Ovary (tissue), 9 donors: ENCODE data around the gene WDR26. TPM values are rescaled to one million over a fixed set of nuclear protein-coding genes. Genes with fewer than 3 reads are reported as not detected.

Source experiments
- DNase-seq, 5 donors: peaks; one replicate each; pipeline ENCODE4 v3.0.0-alpha.2; 2019 to 2020
- H3K27ac ChIP-seq, 2 donors: fragments of 200-600 bp; one replicate each; pipeline versions ENCODE4 v1.5.1 to v1.8.0; 2019 to 2022
- H3K27me3 ChIP-seq: fragments of 200-600 bp; one replicate; pipeline ENCODE4 v1.8.0; 2022
- H3K36me3 ChIP-seq: fragments of 200-600 bp; sonication (generic); one replicate; pipeline ENCODE4 v1.5.1; 2019
- H3K4me1 ChIP-seq: one replicate; pipeline ENCODE4 v1.8.1; 2013; ENCODE audit warnings: mild to moderate bottlenecking, moderate library complexity; ENCODE audit not compliant: insufficient read depth
- H3K4me3 ChIP-seq: fragments of 200-600 bp; sonication (generic); one replicate; pipeline ENCODE4 v1.5.1; 2017
- H3K9me3 ChIP-seq, 2 donors: fragments of 200-600 bp in 1 of 2; sonication (generic) in 1 of 2; one replicate each; pipeline versions ENCODE4 v1.5.1 to v1.8.1; 2013 to 2019; ENCODE audit warnings: mild to moderate bottlenecking in 1 of 2, moderate library complexity in 1 of 2
- EP300 ChIP-seq: sonication (generic); formaldehyde crosslinking; IDR thresholded peaks from one replicate; pipeline ENCODE4 v1.6.1; 2017; ENCODE audit warnings: antibody characterized with exemption
- POLR2A ChIP-seq: fragments of 450-650 bp; IDR thresholded peaks from one replicate; pipeline ENCODE4 v1.6.1; 2017; ENCODE audit warnings: antibody characterized with exemption, mild to moderate bottlenecking, moderate library complexity
- WGBS, 3 donors: extraction: QIAGEN DNeasy Blood & Tissue Kit in 1 of 3; methylation state at CpG; one replicate each; pipeline versions ENCODE4 v1.1.5 to v1.1.7; 2013 to 2017; 5-methylcytosine and 5-hydroxymethylcytosine counted together
- intact Hi-C, 4 donors: fragments of 100-400 bp; cut with DNase I; formaldehyde crosslinking; loops; one replicate each; pipeline versions ENCODE4 v1.11.0 to v1.15.1; 2022 to 2023
- polyA plus RNA-seq, 2 donors: library from polyadenylated mRNA; stranded (reverse); fragments of 200-250 nt in 1 of 2; fragments of 350-450 nt in 1 of 2; fragmentation: Illumina TruSeq in 1 of 2; extraction: RNeasy Lipid Tissue Mini Kit (QIAGEN cat#74804) in 1 of 2; gene quantifications; one replicate each; pipeline ENCODE4 v1.2.3, GENCODE V29; 2013 to 2014
- total RNA-seq, 7 donors: library from RNA; depleted of rRNA in 2 of 7; stranded (reverse); fragments of >200 nt in 2 of 7; fragmentation: NEBNext Ultra II Directional in 3 of 7; extraction: Animal tissue kit (Norgen Biotek cat#: 25700) in 3 of 7; gene quantifications; one replicate each; pipeline versions ENCODE4 v1.1.0 to v1.2.4, GENCODE V29; 2016 to 2023
- TF ChIP-seq, protein P1 (sequence below), 3 donors: fragments of 450-650 bp in 2 of 3; fragments of 200-600 bp in 1 of 3; IDR thresholded peaks; one replicate each; pipeline versions ENCODE4 v1.5.1 to v1.8.0; 2016 to 2022; ENCODE audit warnings: antibody characterized with exemption in 3 of 3, mild to moderate bottlenecking in 1 of 3
- donor health status: DM: no; HTN: no; CAD: no; lungs with moderate emphysema.
- donor health status: DM: no; HTN: no; CAD: no.
- donor health status: Bipolar disorder and iron deficiency.
- donor health status: DM: yes; HTN: yes; CAD: no.
- donor health status: DM: no; HTN: no; CAD: no.
- donor health status: DM: yes; HTN: yes; CAD: no.

The WDR26 gene
- total and polyA plus RNA-seq, 9 donors = 28.5 to 66.5 (median 56.5) TPM

- H3K36me3 ChIP-seq = no peaks in the 10 kb centered on the region
- WGBS, 3 donors = 0 to 1% (median 0%) methylated on average over 19 of the region's 19 CpGs
- H3K9me3 ChIP-seq = no peaks in the 10 kb centered on the region
- no peak for TF ChIP-seq POLR2A
- TF ChIP-seq, protein P1, sequence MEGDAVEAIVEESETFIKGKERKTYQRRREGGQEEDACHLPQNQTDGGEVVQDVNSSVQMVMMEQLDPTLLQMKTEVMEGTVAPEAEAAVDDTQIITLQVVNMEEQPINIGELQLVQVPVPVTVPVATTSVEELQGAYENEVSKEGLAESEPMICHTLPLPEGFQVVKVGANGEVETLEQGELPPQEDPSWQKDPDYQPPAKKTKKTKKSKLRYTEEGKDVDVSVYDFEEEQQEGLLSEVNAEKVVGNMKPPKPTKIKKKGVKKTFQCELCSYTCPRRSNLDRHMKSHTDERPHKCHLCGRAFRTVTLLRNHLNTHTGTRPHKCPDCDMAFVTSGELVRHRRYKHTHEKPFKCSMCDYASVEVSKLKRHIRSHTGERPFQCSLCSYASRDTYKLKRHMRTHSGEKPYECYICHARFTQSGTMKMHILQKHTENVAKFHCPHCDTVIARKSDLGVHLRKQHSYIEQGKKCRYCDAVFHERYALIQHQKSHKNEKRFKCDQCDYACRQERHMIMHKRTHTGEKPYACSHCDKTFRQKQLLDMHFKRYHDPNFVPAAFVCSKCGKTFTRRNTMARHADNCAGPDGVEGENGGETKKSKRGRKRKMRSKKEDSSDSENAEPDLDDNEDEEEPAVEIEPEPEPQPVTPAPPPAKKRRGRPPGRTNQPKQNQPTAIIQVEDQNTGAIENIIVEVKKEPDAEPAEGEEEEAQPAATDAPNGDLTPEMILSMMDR (IDR thresholded peaks at IDR 0.05) = no peak
- peak in 4 of 5 donors; percentile 14 to 36 (median 26) for DNase-seq
- H3K27me3 ChIP-seq = no peaks in the 10 kb centered on the region
- H3K4me3 ChIP-seq = peak overlapping the region; percentile 96
- intact Hi-C loops = no loop called here
- H3K27ac ChIP-seq = peak overlapping the region; percentile 91 to 96
- peaks cover 5% of the 10 kb centered on the region for H3K4me1 ChIP-seq
Observed at GRCh38 chr1:224433041-224433691, 1.4 kb downstream of the WDR26 start.

DNA sequence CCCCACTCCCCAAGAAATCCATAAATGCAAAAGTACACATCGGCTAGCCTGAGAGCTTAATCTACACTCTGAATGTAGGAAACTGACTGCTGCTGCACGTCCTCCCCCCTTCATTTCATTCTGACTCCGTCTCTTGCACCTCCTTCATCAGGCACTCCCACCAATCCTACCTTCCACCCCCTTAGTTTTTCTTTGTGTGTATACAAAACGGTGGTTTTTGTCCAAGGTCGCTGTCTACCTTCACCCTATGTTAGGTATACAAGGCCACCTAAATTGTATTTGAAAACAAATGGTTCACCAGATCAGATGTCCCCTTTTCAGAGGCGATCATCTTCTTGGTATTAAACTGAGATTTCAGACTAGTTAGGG lies 1.9 kb downstream of the WDR26 start:
- intact Hi-C loops = no loop called here
- no peak for DNase-seq
- TF ChIP-seq, protein P1 (IDR thresholded peaks at IDR 0.05) = no peak
- TF ChIP-seq POLR2A = no peak
- TF ChIP-seq EP300 = no peak
- Histone ChIP-seq H3K4me1 (peaks cover 5% of the 10 kb centered on the region), H3K9me3 (no peaks in the 10 kb centered on the region), H3K4me3 (peak overlapping the region; percentile 96), H3K27me3 (no peaks in the 10 kb centered on the region), H3K36me3 (no peaks in the 10 kb centered on the region), H3K27ac (peak overlapping the region in 1 of 2 donors; percentile 96)
- WGBS, 3 donors = 0 to 1% (median 0%) methylated on average over 6 of the region's 6 CpGs

GRCh38 chr1:224432146-224432545 lies 2.5 kb downstream of the WDR26 start:
- H3K27me3 ChIP-seq = no peaks in the 10 kb centered on the region
- peak overlapping the region; percentile 96 for H3K4me3 ChIP-seq
- H3K9me3 ChIP-seq = no peaks in the 10 kb centered on the region
- peaks cover 6% of the 10 kb centered on the region for H3K4me1 ChIP-seq
- no peaks in the 10 kb centered on the region for H3K36me3 ChIP-seq
- DNase-seq = no peak
- no peak overlapping the region for H3K27ac ChIP-seq
- 6 to 15% (median 9%) methylated on average over 2 of the region's 2 CpGs for WGBS, 3 donors
- intact Hi-C loops = no loop called here
- TF ChIP-seq POLR2A (no peak), EP300 (no peak)
- TF ChIP-seq, protein P1 (IDR thresholded peaks at IDR 0.05) = no peak

- Histone ChIP-seq H3K9me3 (no peaks in the 10 kb centered on the region), H3K36me3 (no peaks in the 10 kb centered on the region), H3K4me1 (peaks cover 6% of the 10 kb centered on the region), H3K4me3 (peak overlapping the region; percentile 96), H3K27me3 (no peaks in the 10 kb centered on the region), H3K27ac (peak overlapping the region in 1 of 2 donors; percentile 12)
- DNase-seq = no peak
- intact Hi-C loops = no loop called here
- WGBS, 3 donors = 1 to 14% (median 4%) methylated on average over 2 of the region's 2 CpGs
- TF ChIP-seq EP300 (no peak), POLR2A (no peak)
- TF ChIP-seq, protein P1 (IDR thresholded peaks at IDR 0.05) = no peak
Observed at GRCh38 chr1:224431726-224432125, 2.9 kb downstream of the WDR26 start.
